ENCODE measurements around the gene KLHL24.
"Not testable (repeated sequence)": the region's sequence is repeated elsewhere in the genome, so short reads cannot be mapped to it uniquely, and the experiment has no call there.

Gene KLHL24

GRCh38 chr3:183613366-183614285, 21.8 kb upstream of the KLHL24 start:
- TF ChIP-seq TAF1 (IDR thresholded peaks at IDR 0.05; ENCODE audit: low read depth, low read length), result no peak
- no peak for TF ChIP-seq POLR2A (IDR thresholded peaks at IDR 0.05; ENCODE audit: low read depth, low read length)
- TF ChIP-seq PAX5 (IDR thresholded peaks at IDR 0.05; ENCODE audit: insufficient read depth, low read length, severe bottlenecking), result no peak
- no peak for TF ChIP-seq POLR2AphosphoS5 (IDR thresholded peaks at IDR 0.05; ENCODE audit: low read depth, low read length)
- TF ChIP-seq POU2F2 (IDR thresholded peaks at IDR 0.05; ENCODE audit: low read depth, low read length), result no peak
- no peak for TF ChIP-seq SPI1 (IDR thresholded peaks at IDR 0.05; ENCODE audit: low read depth, low read length)
- FAIRE-seq (no peak), DNase-seq (ENCODE audit: insufficient read length, low spot score) (no peak)

GRCh38 chr3:183618542-183618941, 16.9 kb upstream of the KLHL24 start:
- FAIRE-seq (no peak), DNase-seq (ENCODE audit: insufficient read length, low spot score) (no peak)

GRCh38 chr3:183619010-183619409, 16.4 kb upstream of the KLHL24 start:
- no peak for TF ChIP-seq PAX5 (IDR thresholded peaks at IDR 0.05; ENCODE audit: insufficient read depth, low read length, severe bottlenecking)
- FAIRE-seq, result no peak

More at GRCh38 chr3:183618542-183618941, 16.9 kb upstream of the KLHL24 start:
- TF ChIP-seq POU2F2 (IDR thresholded peaks at IDR 0.05; ENCODE audit: low read depth, low read length) (no peak), SPI1 (IDR thresholded peaks at IDR 0.05; ENCODE audit: low read depth, low read length) (no peak), POLR2AphosphoS5 (IDR thresholded peaks at IDR 0.05; ENCODE audit: low read depth, low read length) (no peak)

GRCh38 chr3:183619624-183620251, 15.7 kb upstream of the KLHL24 start:
- TF ChIP-seq POU2F2 (IDR thresholded peaks at IDR 0.05; ENCODE audit: low read depth, low read length) (no peak), SPI1 (IDR thresholded peaks at IDR 0.05; ENCODE audit: low read depth, low read length) (no peak), PAX5 (IDR thresholded peaks at IDR 0.05; ENCODE audit: insufficient read depth, low read length, severe bottlenecking) (no peak), POLR2AphosphoS5 (IDR thresholded peaks at IDR 0.05; ENCODE audit: low read depth, low read length) (no peak), POLR2A (IDR thresholded peaks at IDR 0.05; ENCODE audit: low read depth, low read length) (no peak), TAF1 (IDR thresholded peaks at IDR 0.05; ENCODE audit: low read depth, low read length) (no peak)
- FAIRE-seq (no peak), DNase-seq (ENCODE audit: insufficient read length, low spot score) (no peak)

More at GRCh38 chr3:183619010-183619409, 16.4 kb upstream of the KLHL24 start:
- no peak for DNase-seq (ENCODE audit: insufficient read length, low spot score)

GRCh38 chr3:183620252-183620628, 15.2 kb upstream of the KLHL24 start:
- DNase-seq (ENCODE audit: insufficient read length, low spot score) (no peak), FAIRE-seq (no peak)
- TF ChIP-seq POLR2A (IDR thresholded peaks at IDR 0.05; ENCODE audit: low read depth, low read length) (no peak), PAX5 (IDR thresholded peaks at IDR 0.05; ENCODE audit: insufficient read depth, low read length, severe bottlenecking) (no peak), TAF1 (IDR thresholded peaks at IDR 0.05; ENCODE audit: low read depth, low read length) (no peak), POU2F2 (IDR thresholded peaks at IDR 0.05; ENCODE audit: low read depth, low read length) (no peak), SPI1 (IDR thresholded peaks at IDR 0.05; ENCODE audit: low read depth, low read length) (no peak), POLR2AphosphoS5 (IDR thresholded peaks at IDR 0.05; ENCODE audit: low read depth, low read length) (no peak)

- not testable (repeated sequence) for DNase-seq (ENCODE audit: insufficient read length, low spot score); FAIRE-seq
These were observed 12.9 kb upstream of the KLHL24 start for GRCh38 chr3:183622473-183622872.

GRCh38 chr3:183626877-183627594, 8.4 kb upstream of the KLHL24 start:
- no peak for TF ChIP-seq SPI1 (IDR thresholded peaks at IDR 0.05; ENCODE audit: low read depth, low read length)
- TF ChIP-seq POU2F2 (IDR thresholded peaks at IDR 0.05; ENCODE audit: low read depth, low read length), result no peak
- no peak for TF ChIP-seq POLR2A (IDR thresholded peaks at IDR 0.05; ENCODE audit: low read depth, low read length)
- TF ChIP-seq TAF1 (IDR thresholded peaks at IDR 0.05; ENCODE audit: low read depth, low read length), result no peak
- no peak for TF ChIP-seq POLR2AphosphoS5 (IDR thresholded peaks at IDR 0.05; ENCODE audit: low read depth, low read length)
- no peak for TF ChIP-seq PAX5 (IDR thresholded peaks at IDR 0.05; ENCODE audit: insufficient read depth, low read length, severe bottlenecking)
- FAIRE-seq (no peak), DNase-seq (ENCODE audit: insufficient read length, low spot score) (no peak)

GRCh38 chr3:183629546-183630301, 5.7 kb upstream of the KLHL24 start:
- no peak for TF ChIP-seq SPI1 (IDR thresholded peaks at IDR 0.05; ENCODE audit: low read depth, low read length)
- no peak for TF ChIP-seq POLR2A (IDR thresholded peaks at IDR 0.05; ENCODE audit: low read depth, low read length)
- TF ChIP-seq POU2F2 (IDR thresholded peaks at IDR 0.05; ENCODE audit: low read depth, low read length), result no peak
- TF ChIP-seq TAF1 (IDR thresholded peaks at IDR 0.05; ENCODE audit: low read depth, low read length), result no peak
- no peak for TF ChIP-seq PAX5 (IDR thresholded peaks at IDR 0.05; ENCODE audit: insufficient read depth, low read length, severe bottlenecking)
- FAIRE-seq (no peak), DNase-seq (ENCODE audit: insufficient read length, low spot score) (no peak)

- DNase-seq (ENCODE audit: insufficient read length, low spot score) (no peak), FAIRE-seq (no peak)
- TF ChIP-seq POLR2AphosphoS5 (IDR thresholded peaks at IDR 0.05; ENCODE audit: low read depth, low read length), result no peak
- TF ChIP-seq TAF1 (IDR thresholded peaks at IDR 0.05; ENCODE audit: low read depth, low read length), result no peak
- no peak for TF ChIP-seq PAX5 (IDR thresholded peaks at IDR 0.05; ENCODE audit: insufficient read depth, low read length, severe bottlenecking)
- no peak for TF ChIP-seq POLR2A (IDR thresholded peaks at IDR 0.05; ENCODE audit: low read depth, low read length)
- no peak for TF ChIP-seq POU2F2 (IDR thresholded peaks at IDR 0.05; ENCODE audit: low read depth, low read length)
- TF ChIP-seq SPI1 (IDR thresholded peaks at IDR 0.05; ENCODE audit: low read depth, low read length), result no peak
These were observed 3.7 kb upstream of the KLHL24 start for GRCh38 chr3:183631715-183632114.

GRCh38 chr3:183632725-183633124, 2.7 kb upstream of the KLHL24 start:
- not testable (repeated sequence) for FAIRE-seq; DNase-seq (ENCODE audit: insufficient read length, low spot score)
